Thoracic aorta (tissue), 2 donors: ENCODE data around the gene ELF5. TPM values are rescaled to one million over a fixed set of nuclear protein-coding genes. Genes with fewer than 3 reads are reported as not detected.

ENCODE experiments used
- ATAC-seq: fragments of 150-250 bp; one replicate; pipeline ENCODE4 v1.8.0; 2017; ENCODE audit warnings: low read depth; ENCODE audit not compliant: insufficient number of reproducible peaks, low FRiP score
- DNase-seq: peaks from one replicate; pipeline ENCODE4 v3.0.0-alpha.2; 2020; ENCODE audit warnings: low spot score
- H3K27ac ChIP-seq, 2 donors: fragments of 200-600 bp; sonication (generic); 1 replicate in 1 of 2; 2 replicates in 1 of 2; pipeline ENCODE4 v1.5.1; 2016; ENCODE audit warnings: mild to moderate bottlenecking in 2 of 2, moderate library complexity in 2 of 2
- H3K27me3 ChIP-seq: fragments of 200-600 bp; sonication (generic); replicated peaks from 2 replicates; pipeline ENCODE4 v1.6.0; 2016; ENCODE audit warnings: mild to moderate bottlenecking; ENCODE audit not compliant: insufficient read depth
- H3K36me3 ChIP-seq: fragments of 200-600 bp; sonication (generic); one replicate; pipeline ENCODE4 v1.5.1; 2016
- H3K4me1 ChIP-seq, 2 donors: fragments of 200-600 bp; sonication (generic); 1 replicate in 1 of 2; 2 replicates in 1 of 2; pipeline versions ENCODE4 v1.5.1 to v1.6.0; 2016; ENCODE audit warnings: low read depth in 2 of 2, mild to moderate bottlenecking in 1 of 2; ENCODE audit not compliant: control insufficient read depth in 1 of 2
- H3K4me3 ChIP-seq: fragments of 200-600 bp; sonication (generic); 2 replicates; pipeline ENCODE4 v1.5.1; 2016; ENCODE audit warnings: mild to moderate bottlenecking
- H3K9me3 ChIP-seq: fragments of 200-600 bp; sonication (generic); 2 replicates; pipeline ENCODE4 v1.5.1; 2016
- total RNA-seq, 2 donors: library from RNA; depleted of rRNA; stranded (reverse); fragments of >200 nt; gene quantifications; one replicate each; pipeline versions ENCODE4 v1.1.0 to v1.2.3, GENCODE V29; 2016
- TF ChIP-seq, protein P1 (sequence below): fragments of 200-600 bp; sonication (generic); IDR thresholded peaks from one replicate; pipeline ENCODE4 v1.5.1; 2019; ENCODE audit warnings: antibody characterized with exemption

The ELF5 gene
- not detected for total RNA-seq

GRCh38 chr11:34513682-34514449, at the start of gene ELF5:
Gene ELF5, minus strand, starts transcription at chr11:34513794. Its CDS starts 8,045 bp downstream, at chr11:34505749.
- Histone ChIP-seq H3K27ac (no peak within 1 kb of the TSS), H3K4me3 (no peak within 1 kb of the TSS), H3K4me1 (no peaks in the 10 kb centered on the region), H3K9me3 (no peaks in the 10 kb centered on the region), H3K36me3 (no peaks in the 10 kb centered on the region), H3K27me3 (no peaks in the 10 kb centered on the region)
- ATAC-seq (no peak), DNase-seq (no peak)
- TF ChIP-seq, protein P1, sequence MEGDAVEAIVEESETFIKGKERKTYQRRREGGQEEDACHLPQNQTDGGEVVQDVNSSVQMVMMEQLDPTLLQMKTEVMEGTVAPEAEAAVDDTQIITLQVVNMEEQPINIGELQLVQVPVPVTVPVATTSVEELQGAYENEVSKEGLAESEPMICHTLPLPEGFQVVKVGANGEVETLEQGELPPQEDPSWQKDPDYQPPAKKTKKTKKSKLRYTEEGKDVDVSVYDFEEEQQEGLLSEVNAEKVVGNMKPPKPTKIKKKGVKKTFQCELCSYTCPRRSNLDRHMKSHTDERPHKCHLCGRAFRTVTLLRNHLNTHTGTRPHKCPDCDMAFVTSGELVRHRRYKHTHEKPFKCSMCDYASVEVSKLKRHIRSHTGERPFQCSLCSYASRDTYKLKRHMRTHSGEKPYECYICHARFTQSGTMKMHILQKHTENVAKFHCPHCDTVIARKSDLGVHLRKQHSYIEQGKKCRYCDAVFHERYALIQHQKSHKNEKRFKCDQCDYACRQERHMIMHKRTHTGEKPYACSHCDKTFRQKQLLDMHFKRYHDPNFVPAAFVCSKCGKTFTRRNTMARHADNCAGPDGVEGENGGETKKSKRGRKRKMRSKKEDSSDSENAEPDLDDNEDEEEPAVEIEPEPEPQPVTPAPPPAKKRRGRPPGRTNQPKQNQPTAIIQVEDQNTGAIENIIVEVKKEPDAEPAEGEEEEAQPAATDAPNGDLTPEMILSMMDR, result no peak

DNA sequence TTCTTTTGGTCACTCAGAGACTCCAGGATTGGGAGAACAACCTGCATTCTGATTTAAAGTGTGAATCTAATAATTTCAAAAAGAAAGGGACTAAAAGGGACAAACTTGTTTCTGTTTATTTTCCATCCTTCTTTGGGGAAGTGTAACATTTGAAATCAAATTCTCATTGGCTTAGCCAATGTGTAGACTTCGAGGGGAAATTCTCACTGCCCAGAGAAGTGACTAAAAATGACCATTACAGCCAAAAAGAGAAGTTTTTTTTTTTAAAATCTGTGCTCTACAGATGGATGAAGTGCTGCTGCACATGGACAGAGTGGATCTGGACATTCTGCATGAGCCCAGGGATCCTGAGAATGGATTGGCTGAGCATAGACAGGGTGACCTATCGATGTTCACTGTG, 49.4 kb upstream of the ELF5 start:
- Histone ChIP-seq H3K36me3 (no peaks in the 10 kb centered on the region), H3K4me3 (no peak overlapping the region), H3K9me3 (no peaks in the 10 kb centered on the region), H3K4me1 (no peaks in the 10 kb centered on the region), H3K27ac (no peak overlapping the region), H3K27me3 (no peaks in the 10 kb centered on the region)
- ATAC-seq, result no peak
- DNase-seq, result no peak
- TF ChIP-seq, protein P1, result no peak

- no peaks in the 10 kb centered on the region for H3K4me1 ChIP-seq
- H3K36me3 ChIP-seq, result no peaks in the 10 kb centered on the region
Measured at GRCh38 chr11:34560511-34560910, 46.9 kb upstream of the ELF5 start.

DNA sequence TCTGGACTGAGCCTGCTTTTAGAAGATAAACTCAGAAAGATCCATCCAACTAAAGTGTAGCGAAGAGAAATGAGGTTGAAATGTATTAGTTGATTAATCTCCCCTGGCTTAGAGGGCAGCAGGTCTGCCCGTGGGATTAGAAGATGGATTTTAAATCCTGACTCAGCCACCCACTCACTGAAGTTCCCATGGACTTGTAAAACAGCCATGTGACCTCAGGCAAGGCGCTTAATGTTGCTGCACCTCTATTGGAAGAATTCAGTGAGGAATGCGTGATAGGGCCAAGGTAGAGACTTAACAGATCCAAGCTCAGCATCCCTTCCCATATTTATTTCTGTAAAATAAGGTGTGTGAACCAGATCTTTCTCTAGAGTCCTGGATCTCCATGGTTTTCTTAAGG, 45.1 kb upstream of the ELF5 start:
- Histone ChIP-seq H3K36me3 (no peaks in the 10 kb centered on the region), H3K4me3 (no peak overlapping the region), H3K9me3 (no peaks in the 10 kb centered on the region), H3K4me1 (no peaks in the 10 kb centered on the region), H3K27me3 (no peaks in the 10 kb centered on the region), H3K27ac (no peak overlapping the region)
- TF ChIP-seq, protein P1, result no peak
- no peak for ATAC-seq
- no peak for DNase-seq

More at GRCh38 chr11:34560511-34560910, 46.9 kb upstream of the ELF5 start:
- Histone ChIP-seq H3K4me3 (no peak overlapping the region), H3K27ac (no peak overlapping the region), H3K27me3 (no peaks in the 10 kb centered on the region), H3K9me3 (no peaks in the 10 kb centered on the region)
- no peak for DNase-seq
- TF ChIP-seq, protein P1, result no peak
- no peak for ATAC-seq

- TF ChIP-seq, protein P1, result no peak
- Histone ChIP-seq H3K4me1 (no peaks in the 10 kb centered on the region), H3K36me3 (no peaks in the 10 kb centered on the region), H3K27me3 (no peaks in the 10 kb centered on the region), H3K9me3 (no peaks in the 10 kb centered on the region), H3K4me3 (no peak overlapping the region), H3K27ac (no peak overlapping the region)
- no peak for DNase-seq
- no peak for ATAC-seq
Measured at GRCh38 chr11:34558211-34558610, 44.6 kb upstream of the ELF5 start.
